IMR-90 (cell line): ENCODE results near the gene EXT2.

Source experiments
- CEBPB ChIP-seq: IDR thresholded peaks from 2 replicates; pipeline ENCODE4 v1.6.1; 2012; ENCODE audit warnings: low read depth, low read length, improper control_type of control experiment
- CTCF ChIP-seq: conservative IDR thresholded peaks from 2 replicates; pipeline ENCODE4 v1.5.1; 2012; ENCODE audit warnings: mild to moderate bottlenecking, low read depth, low read length, improper control_type of control experiment
- ELK1 ChIP-seq: fragments of 150-350 bp; IDR thresholded peaks from 2 replicates; pipeline ENCODE4 v1.6.1; 2016; ENCODE audit warnings: low read depth, mild to moderate bottlenecking, low read length, moderate library complexity, borderline replicate concordance
- FOS ChIP-seq: fragments of 150-350 bp; IDR thresholded peaks from 2 replicates; pipeline ENCODE4 v1.6.1; 2016; ENCODE audit warnings: low read depth, low read length
- RFX5 ChIP-seq: IDR thresholded peaks from 2 replicates; pipeline ENCODE4 v1.8.0; 2012; ENCODE audit warnings: low read depth, mild to moderate bottlenecking, low read length, moderate library complexity
- USF2 ChIP-seq: fragments of 150-350 bp; IDR thresholded peaks from 2 replicates; pipeline ENCODE4 v1.6.1; 2017; ENCODE audit warnings: mild to moderate bottlenecking, antibody characterized with exemption, low read length, low read depth

- no peak for TF ChIP-seq ELK1
- no peak for TF ChIP-seq CTCF
- TF ChIP-seq USF2 = no peak
- no peak for TF ChIP-seq CEBPB
- TF ChIP-seq FOS = no peak
- TF ChIP-seq RFX5 = no peak
These were observed 134.1 kb downstream of the EXT2 start for GRCh38 chr11:44229624-44230023.
